Epithelial cell of alveolus of lung (primary cell): ENCODE measurements around the gene SNF8. TPM values are rescaled to one million over a fixed set of nuclear protein-coding genes. Genes with fewer than 3 reads are reported as not detected.

Experiments used
- total RNA-seq: library from RNA; depleted of rRNA; stranded (reverse); fragments of >200 nt; gene quantifications from 2 replicates; pipeline ENCODE4 v1.2.1, GENCODE V29; 2015

The SNF8 gene, protein sequence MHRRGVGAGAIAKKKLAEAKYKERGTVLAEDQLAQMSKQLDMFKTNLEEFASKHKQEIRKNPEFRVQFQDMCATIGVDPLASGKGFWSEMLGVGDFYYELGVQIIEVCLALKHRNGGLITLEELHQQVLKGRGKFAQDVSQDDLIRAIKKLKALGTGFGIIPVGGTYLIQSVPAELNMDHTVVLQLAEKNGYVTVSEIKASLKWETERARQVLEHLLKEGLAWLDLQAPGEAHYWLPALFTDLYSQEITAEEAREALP
- 63.6 and 141 TPM in 2 replicates for total RNA-seq

DNA sequence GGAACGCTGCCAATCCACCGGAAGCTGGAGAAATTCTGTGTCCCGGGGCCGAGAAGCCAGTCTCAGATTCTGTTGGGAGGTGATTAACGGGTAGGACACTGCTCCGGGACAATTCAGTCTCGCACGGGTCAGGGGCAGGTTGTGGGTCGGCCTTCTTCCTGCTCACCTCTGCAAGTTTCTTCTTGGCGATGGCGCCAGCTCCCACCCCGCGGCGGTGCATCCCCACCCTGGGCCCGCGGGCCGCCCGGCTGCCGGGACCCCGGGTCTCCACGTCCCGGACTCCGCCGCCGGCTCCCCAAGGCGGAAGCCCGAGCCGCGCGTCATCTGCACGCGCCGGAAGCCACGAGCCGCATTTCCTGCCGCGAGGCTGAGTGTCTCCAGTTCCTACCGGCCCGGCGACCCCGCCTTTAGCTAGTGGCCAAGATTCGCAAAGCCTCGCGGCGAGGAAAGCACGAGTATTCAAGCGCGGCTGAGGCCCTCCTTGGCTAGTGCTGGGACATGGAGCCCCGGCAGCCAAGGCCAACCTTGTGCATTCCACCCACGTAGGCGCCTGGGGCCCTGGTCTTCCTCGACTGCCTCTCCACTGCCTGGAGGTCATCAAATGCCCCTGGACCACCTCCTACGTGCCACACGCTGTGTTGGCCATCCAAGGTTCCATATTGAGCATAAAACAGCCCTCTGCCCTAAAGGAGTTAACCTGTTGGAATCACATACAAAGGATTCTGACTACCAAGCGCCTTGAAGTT lies at the start of gene SNF8:
Gene SNF8, minus strand, starts transcription at position 328 of the 746 bp plus-strand sequence. Its CDS starts 108 bp downstream, at position 220.

DNA sequence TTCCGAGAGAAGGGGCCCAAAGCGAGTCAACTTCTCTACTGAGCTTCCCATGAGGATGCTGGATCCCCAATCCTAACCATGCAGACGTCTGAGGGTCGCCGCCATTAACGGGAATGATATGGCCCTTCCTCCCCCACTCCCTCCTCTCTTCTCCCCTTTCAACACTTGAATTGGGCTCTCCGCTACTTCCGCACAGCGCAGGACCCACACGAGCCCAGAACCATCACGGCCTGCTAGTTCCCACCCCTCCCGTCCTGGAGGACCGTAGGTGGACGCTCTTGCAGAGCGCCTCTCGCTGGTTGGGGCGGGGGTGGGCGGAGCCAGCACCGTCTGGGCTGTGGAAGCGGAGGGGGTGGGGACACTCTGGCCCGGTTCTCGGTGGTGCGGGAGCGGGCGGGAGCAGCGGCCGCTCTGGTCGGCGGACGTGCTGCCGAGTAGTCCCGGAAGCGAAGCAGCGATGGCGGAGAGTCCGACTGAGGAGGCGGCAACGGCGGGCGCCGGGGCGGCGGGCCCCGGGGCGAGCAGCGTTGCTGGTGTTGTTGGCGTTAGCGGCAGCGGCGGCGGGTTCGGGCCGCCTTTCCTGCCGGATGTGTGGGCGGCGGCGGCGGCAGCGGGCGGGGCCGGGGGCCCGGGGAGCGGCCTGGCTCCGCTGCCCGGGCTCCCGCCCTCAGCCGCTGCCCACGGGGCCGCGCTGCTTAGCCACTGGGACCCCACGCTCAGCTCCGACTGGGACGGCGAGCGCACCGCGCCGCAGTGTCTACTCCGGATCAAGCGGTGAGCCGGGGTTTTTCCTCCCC lies 36.4 kb downstream of the SNF8 start, which contains the start of gene UBE2Z:
Gene UBE2Z, plus strand, starts transcription at position 361 of the 797 bp plus-strand sequence. Its CDS starts 97 bp downstream, at position 458.

Other genes starting within 250 kb of the SNF8 start
- gene PRAC1, start 222.3 kb downstream of the SNF8 start, total RNA-seq = not detected in 2 replicates
- not detected in 2 replicates for gene PRAC2, start 221.7 kb downstream of the SNF8 start, total RNA-seq
- not detected in 2 replicates for gene HOXB13, start 216.1 kb downstream of the SNF8 start, total RNA-seq
- 2.5 TPM in 1 of 2 replicates, not detected in the other for gene TTLL6, start 127.6 kb downstream of the SNF8 start, total RNA-seq
- gene CALCOCO2, start 113.8 kb downstream of the SNF8 start, total RNA-seq = 44.1 and 48.6 TPM in 2 replicates
- 81.8 and 150 TPM in 2 replicates for gene ATP5MC1, start 52.1 kb downstream of the SNF8 start, total RNA-seq
- 69.9 and 83.8 TPM in 2 replicates for gene UBE2Z, start 36.4 kb downstream of the SNF8 start, total RNA-seq
- gene GIP, start 23.8 kb upstream of the SNF8 start, total RNA-seq = not detected in 2 replicates
- gene IGF2BP1, start 52.5 kb upstream of the SNF8 start, total RNA-seq = 13.3 and 17.2 TPM in 2 replicates
- gene B4GALNT2, start 187.9 kb upstream of the SNF8 start, total RNA-seq = 0.26 TPM in 1 of 2 replicates, not detected in the other